Ishikawa (cell line): ENCODE results near the gene IFNGR2.

Experiments
- CREB1 ChIP-seq: IDR thresholded peaks from 2 replicates; pipeline ENCODE4 v1.6.1; 2012; ENCODE audit warnings: low read depth
- REST ChIP-seq: IDR thresholded peaks from 2 replicates; pipeline ENCODE4 v1.6.1; 2012; ENCODE audit warnings: low read depth, mild to moderate bottlenecking
- TAF1 ChIP-seq: IDR thresholded peaks from 2 replicates; pipeline ENCODE4 v1.6.1; 2012; ENCODE audit warnings: low read depth, mild to moderate bottlenecking
- TCF12 ChIP-seq: IDR thresholded peaks from 2 replicates; pipeline ENCODE4 v1.6.1; 2012; ENCODE audit warnings: low read depth

GRCh38 chr21:33377221-33377920 lies 25.8 kb upstream of the IFNGR2 start:
- TF ChIP-seq TCF12 (no peak), REST (no peak), TAF1 (no peak), CREB1 (no peak)
